Measurements from ENCODE around the gene STYK1.

DNA sequence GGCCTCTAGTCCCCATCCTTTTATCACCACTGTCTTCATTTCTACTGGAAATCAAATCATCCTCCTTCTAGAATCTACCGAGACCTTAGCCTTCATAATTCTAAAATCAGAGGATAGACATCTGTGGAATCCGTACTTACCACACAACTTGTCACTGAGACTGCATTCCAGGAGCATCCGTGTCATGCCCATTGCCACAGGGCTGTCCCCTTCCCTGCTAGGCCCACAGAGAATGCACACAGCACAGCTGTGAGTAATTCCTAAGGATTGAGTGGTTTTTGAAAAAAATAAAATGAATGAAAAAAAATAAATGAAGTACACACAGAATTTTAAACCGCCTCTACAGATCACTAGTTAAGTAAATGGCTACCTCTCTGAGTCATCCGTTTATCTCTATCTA is 39.4 kb downstream of the STYK1 start:
- TF ChIP-seq, protein P1, sequence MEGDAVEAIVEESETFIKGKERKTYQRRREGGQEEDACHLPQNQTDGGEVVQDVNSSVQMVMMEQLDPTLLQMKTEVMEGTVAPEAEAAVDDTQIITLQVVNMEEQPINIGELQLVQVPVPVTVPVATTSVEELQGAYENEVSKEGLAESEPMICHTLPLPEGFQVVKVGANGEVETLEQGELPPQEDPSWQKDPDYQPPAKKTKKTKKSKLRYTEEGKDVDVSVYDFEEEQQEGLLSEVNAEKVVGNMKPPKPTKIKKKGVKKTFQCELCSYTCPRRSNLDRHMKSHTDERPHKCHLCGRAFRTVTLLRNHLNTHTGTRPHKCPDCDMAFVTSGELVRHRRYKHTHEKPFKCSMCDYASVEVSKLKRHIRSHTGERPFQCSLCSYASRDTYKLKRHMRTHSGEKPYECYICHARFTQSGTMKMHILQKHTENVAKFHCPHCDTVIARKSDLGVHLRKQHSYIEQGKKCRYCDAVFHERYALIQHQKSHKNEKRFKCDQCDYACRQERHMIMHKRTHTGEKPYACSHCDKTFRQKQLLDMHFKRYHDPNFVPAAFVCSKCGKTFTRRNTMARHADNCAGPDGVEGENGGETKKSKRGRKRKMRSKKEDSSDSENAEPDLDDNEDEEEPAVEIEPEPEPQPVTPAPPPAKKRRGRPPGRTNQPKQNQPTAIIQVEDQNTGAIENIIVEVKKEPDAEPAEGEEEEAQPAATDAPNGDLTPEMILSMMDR (IDR thresholded peaks at IDR 0.05; ENCODE audit: insufficient read depth, low read length, poor library complexity, severe bottlenecking): no peak
- no peak for TF ChIP-seq EZH2phosphoT487 (conservative IDR thresholded peaks at IDR 0.05; ENCODE audit: low read length)
